Muscle layer of duodenum (tissue), 2 donors: ENCODE measurements around the gene ZC3H18.

Experiments used
- H3K27ac ChIP-seq: one replicate; pipeline ENCODE4 v1.7.0; 2013; ENCODE audit warnings: mild to moderate bottlenecking, low read length
- H3K27me3 ChIP-seq: one replicate; pipeline ENCODE4 v1.7.0; 2013; ENCODE audit warnings: low read depth, mild to moderate bottlenecking, control low read depth, low read length
- H3K36me3 ChIP-seq, 2 donors: one replicate each; pipeline ENCODE4 v1.7.0; 2013; ENCODE audit warnings: low read length in 2 of 2, control low read depth in 1 of 2, mild to moderate bottlenecking in 1 of 2; ENCODE audit not compliant: insufficient read depth in 2 of 2, control insufficient read depth in 1 of 2
- H3K4me1 ChIP-seq, 2 donors: one replicate each; pipeline ENCODE4 v1.7.0; 2013; ENCODE audit warnings: low read length in 2 of 2, mild to moderate bottlenecking in 2 of 2, control low read depth in 1 of 2, moderate library complexity in 1 of 2; ENCODE audit not compliant: insufficient read depth in 2 of 2, control insufficient read depth in 1 of 2
- H3K4me3 ChIP-seq, 2 donors: one replicate each; pipeline ENCODE4 v1.7.0; 2013; ENCODE audit warnings: low read length in 2 of 2, low read depth in 1 of 2, mild to moderate bottlenecking in 1 of 2
- H3K9me3 ChIP-seq, 2 donors: one replicate each; pipeline ENCODE4 v1.7.0; 2013; ENCODE audit warnings: low read length in 2 of 2, control low read depth in 1 of 2, mild to moderate bottlenecking in 1 of 2; ENCODE audit not compliant: control insufficient read depth in 1 of 2
- donor health status: healthy.

ZC3H18 gene

DNA sequence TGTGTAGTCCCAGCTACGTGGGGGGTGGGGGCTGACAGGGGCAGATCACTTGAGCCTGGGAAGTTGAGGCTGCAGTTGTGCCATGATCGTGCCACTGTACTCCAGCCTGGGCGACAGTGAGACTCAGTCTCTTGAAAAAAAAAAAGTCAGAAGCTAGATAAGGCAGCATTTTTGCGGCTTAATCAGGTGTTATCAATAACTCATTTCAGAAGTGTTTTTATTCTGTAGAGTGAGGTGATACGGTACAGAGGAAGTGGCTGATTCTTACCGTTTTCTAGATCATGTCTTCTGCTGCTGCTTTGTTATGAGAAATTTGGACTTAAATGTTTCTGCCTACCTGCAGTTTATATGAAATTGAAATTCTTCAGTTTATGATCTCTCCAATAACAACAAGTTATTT is 18.6 kb downstream of the ZC3H18 start:
- Histone ChIP-seq H3K27me3 (no peaks in the 10 kb centered on the region), H3K4me1 (no peaks in the 10 kb centered on the region), H3K4me3 (no peak overlapping the region), H3K9me3 (no peaks in the 10 kb centered on the region), H3K36me3 (peaks cover 44 to 58% of the 10 kb centered on the region in 2 donors), H3K27ac (no peak overlapping the region)

DNA sequence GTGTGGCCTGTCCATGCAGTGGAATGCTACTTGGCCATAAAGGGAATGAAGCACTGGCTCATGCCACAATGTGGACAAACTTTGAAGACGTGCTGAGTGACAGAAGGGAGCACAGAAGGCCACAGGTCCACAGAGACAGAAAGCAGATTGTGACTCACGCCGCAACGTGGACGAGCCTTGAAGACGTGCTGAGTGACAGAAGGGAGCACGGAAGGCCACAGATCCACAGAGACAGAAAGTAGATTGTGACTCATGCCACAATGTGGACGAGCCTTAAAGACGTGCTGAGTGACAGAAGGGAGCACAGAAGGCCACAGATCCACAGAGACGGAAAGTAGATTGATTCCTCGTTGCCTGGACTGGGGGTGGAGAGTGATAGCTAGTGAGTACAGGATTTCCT is 19.2 kb downstream of the ZC3H18 start:
- Histone ChIP-seq H3K27ac (no peak overlapping the region), H3K4me3 (no peak overlapping the region), H3K4me1 (no peaks in the 10 kb centered on the region), H3K27me3 (no peaks in the 10 kb centered on the region), H3K36me3 (peaks cover 44 to 60% of the 10 kb centered on the region in 2 donors), H3K9me3 (no peaks in the 10 kb centered on the region)

DNA sequence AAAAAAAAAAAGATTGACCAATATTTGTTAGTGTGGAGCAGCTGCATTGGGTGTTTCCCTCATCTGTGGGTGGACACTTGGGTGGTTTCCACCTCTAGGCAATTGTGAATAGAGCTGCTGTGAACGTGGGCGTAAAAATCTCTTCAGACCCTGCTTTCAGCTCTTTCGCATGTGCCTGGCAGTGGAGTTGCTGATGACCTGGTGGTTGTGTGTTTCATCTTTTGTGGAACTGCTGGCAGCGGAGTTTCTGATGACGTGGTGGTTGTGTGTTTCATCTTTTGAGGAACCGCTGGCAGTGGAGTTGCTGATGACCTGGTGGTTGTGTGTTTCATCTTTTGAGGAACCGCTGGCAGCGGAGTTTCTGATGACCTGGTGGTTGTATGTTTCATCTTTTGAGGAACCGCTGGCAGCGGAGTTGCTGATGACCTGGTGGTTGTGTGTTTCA is 21.4 kb downstream of the ZC3H18 start:
- no peaks in the 10 kb centered on the region for H3K9me3 ChIP-seq
- H3K27ac ChIP-seq = no peak overlapping the region
- H3K4me3 ChIP-seq = no peak overlapping the region
- no peaks in the 10 kb centered on the region for H3K4me1 ChIP-seq
- peaks cover 40 to 48% of the 10 kb centered on the region in 2 donors for H3K36me3 ChIP-seq
- no peaks in the 10 kb centered on the region for H3K27me3 ChIP-seq

DNA sequence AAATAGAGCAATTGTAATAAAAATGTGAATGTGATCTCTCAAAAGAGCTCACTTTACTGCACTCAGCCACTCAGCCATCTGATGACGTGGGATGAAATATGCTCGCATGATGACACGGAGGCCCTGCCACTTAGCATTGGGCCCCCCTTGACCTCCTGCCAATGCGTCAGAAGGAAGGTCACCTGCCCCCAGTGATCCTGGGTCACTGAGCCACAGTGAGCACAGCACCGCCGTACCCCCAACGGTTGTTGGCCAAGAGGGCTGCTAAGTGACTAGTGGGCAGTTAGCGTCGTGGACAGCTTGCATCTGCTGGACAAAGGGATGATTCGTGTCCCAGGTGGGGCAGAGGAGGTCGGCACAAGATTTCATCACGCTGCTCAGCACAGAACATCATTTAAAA is 22.9 kb downstream of the ZC3H18 start:
- Histone ChIP-seq H3K27me3 (no peaks in the 10 kb centered on the region), H3K9me3 (no peaks in the 10 kb centered on the region), H3K36me3 (peaks cover 25 to 35% of the 10 kb centered on the region in 2 donors), H3K4me3 (no peak overlapping the region), H3K27ac (no peak overlapping the region), H3K4me1 (no peaks in the 10 kb centered on the region)

DNA sequence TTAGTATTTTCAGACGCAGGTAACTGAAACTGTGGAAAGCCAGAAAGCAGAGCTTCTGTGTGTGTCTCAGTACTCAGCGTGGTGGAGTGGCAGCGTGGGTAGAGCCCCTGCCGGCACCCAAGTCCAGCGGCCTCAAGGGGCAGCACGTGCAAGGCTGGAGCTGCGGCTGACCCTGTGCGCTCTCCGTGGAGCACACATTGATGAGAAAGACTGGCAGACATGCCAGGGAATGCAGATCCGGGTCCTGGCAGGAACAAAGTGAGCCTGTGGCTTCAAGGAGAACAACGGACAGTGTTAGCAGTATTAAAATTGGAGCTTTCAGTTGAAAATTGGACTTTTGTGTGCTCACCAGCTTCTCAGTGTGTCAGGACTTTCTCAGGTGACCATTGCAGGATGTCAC is 23.3 kb downstream of the ZC3H18 start:
- Histone ChIP-seq H3K36me3 (peaks cover 21 to 35% of the 10 kb centered on the region in 2 donors), H3K27ac (no peak overlapping the region)

DNA sequence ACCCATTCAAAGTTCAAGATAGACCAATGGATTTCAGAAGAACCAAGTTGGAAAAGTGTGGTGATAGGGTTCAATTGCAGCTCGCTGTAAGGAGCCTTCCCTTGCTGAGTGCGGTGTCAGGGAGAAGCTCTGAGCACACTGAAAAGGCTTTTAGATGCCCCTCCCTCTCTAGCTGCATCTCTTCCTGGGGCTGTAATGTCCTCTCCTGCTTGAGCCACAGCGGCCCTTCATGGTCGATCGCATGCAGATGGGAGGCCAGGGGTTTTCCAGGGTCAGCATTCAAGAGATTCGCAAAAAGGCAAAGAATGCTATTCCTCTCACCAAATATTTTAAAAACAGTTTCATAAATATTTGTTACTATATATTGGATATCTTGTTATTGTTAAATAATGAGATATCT is 23.7 kb downstream of the ZC3H18 start:
- Histone ChIP-seq H3K4me1 (no peaks in the 10 kb centered on the region), H3K4me3 (no peak overlapping the region), H3K27me3 (no peaks in the 10 kb centered on the region), H3K9me3 (no peaks in the 10 kb centered on the region), H3K36me3 (peaks cover 18 to 34% of the 10 kb centered on the region in 2 donors), H3K27ac (no peak overlapping the region)

More for the DNA sequence above, 23.3 kb downstream of the ZC3H18 start:
- no peaks in the 10 kb centered on the region for H3K9me3 ChIP-seq
- H3K4me1 ChIP-seq = no peaks in the 10 kb centered on the region
- H3K27me3 ChIP-seq = no peaks in the 10 kb centered on the region
- no peak overlapping the region for H3K4me3 ChIP-seq

DNA sequence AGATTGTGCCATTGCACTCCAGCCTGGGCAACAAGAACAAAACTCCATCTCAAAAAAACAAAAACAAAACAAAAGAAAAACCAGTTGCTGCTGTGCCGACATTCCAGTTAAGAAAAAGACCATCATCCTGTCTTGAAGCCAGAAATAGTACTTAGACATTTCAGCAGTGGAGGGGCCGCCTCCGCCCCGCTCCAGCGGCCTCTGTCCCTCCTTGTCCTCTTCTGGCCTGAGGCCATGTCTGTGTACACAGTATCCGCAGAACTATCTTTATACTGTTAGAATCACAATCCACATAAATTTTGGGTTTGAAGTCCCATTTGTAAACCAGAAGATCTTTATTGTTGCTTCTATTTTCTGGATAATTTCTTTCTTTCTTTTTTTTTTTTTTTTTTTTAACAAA is 24.9 kb downstream of the ZC3H18 start:
- Histone ChIP-seq H3K9me3 (no peaks in the 10 kb centered on the region), H3K36me3 (peaks cover 18 to 34% of the 10 kb centered on the region in 2 donors), H3K4me1 (peaks cover 0 to 4% of the 10 kb centered on the region in 2 donors), H3K4me3 (no peak overlapping the region), H3K27ac (no peak overlapping the region), H3K27me3 (no peaks in the 10 kb centered on the region)

DNA sequence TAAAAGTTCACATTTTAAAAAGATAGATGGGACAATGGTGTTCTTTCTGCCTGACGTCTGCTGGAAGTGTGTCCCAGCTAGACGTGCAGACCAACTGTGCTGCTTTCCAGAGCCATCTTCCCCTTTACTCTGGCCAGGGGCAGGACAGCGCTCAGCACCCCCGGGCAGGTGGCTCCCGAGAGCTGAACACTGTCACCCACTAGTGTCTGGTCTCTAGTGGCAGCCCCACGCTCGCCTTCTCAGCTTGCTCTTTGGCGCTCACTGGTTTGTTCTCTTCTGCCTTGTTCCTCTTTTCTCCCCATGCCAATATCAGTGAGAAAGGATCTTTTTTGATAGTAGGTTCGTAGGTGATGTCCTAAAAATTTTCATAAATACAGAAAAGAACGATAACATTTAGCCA is 25.7 kb downstream of the ZC3H18 start:
- Histone ChIP-seq H3K4me3 (no peak overlapping the region), H3K27ac (no peak overlapping the region)

DNA sequence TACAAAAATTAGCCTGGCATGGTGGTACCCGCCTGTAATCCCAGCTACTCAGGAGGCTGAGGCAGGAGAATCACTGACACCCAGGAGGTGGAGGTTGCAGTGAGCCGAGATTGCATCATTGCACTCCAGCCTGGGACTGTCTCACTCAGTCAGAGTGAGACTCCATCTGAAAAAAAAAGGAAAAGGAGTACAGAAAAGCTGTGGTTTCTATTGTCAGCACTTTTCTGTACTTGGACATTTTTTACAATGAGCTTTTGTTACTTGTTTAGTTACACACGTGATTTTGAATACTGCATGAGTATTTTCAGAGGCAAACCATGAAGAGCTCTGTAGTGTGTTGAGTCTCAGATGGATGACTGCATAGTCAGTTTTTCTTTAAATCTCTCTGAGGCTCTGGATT is 26.3 kb downstream of the ZC3H18 start:
- Histone ChIP-seq H3K4me3 (no peak overlapping the region), H3K27ac (no peak overlapping the region), H3K36me3 (peaks cover 16 to 43% of the 10 kb centered on the region in 2 donors), H3K9me3 (no peaks in the 10 kb centered on the region), H3K4me1 (peaks cover 0 to 4% of the 10 kb centered on the region in 2 donors), H3K27me3 (no peaks in the 10 kb centered on the region)

More for the DNA sequence above, 25.7 kb downstream of the ZC3H18 start:
- Histone ChIP-seq H3K4me1 (peaks cover 0 to 4% of the 10 kb centered on the region in 2 donors), H3K27me3 (no peaks in the 10 kb centered on the region), H3K9me3 (no peaks in the 10 kb centered on the region), H3K36me3 (peaks cover 16 to 40% of the 10 kb centered on the region in 2 donors)

DNA sequence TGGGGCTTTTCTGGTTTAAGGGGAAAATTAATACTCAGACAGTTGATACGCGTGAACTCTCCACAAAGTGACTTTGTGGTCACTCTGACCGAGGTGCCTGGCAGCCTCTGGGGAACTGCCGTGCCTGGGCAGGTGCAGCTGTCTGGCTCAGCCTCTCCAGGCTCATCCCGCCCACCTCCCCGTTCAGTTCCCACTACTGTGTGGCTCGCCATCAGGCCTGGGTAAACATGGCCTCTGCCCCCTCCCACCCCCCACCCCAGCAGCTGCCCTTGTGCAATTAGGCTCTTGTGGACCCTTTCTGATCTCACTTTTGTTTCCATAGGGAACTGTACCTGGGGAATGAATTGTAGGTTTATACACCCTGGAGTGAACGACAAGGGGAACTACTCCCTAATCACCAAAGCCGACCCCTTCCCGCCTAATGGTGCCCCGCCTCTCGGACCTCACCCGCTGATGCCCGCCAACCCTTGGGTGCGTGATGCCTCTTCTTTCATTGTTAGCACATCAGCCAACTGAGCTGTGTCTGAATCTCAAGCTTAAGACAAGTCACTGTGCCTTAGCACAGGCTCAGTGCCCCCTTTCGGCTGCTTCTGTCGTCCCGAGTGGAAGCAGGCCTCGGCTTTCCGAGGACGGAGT is 27.8 kb downstream of the ZC3H18 start:
- Histone ChIP-seq H3K4me1 (peaks cover 0 to 4% of the 10 kb centered on the region in 2 donors), H3K4me3 (no peak overlapping the region), H3K27ac (no peak overlapping the region), H3K36me3 (peaks cover 15 to 55% of the 10 kb centered on the region in 2 donors), H3K27me3 (no peaks in the 10 kb centered on the region), H3K9me3 (no peaks in the 10 kb centered on the region)

DNA sequence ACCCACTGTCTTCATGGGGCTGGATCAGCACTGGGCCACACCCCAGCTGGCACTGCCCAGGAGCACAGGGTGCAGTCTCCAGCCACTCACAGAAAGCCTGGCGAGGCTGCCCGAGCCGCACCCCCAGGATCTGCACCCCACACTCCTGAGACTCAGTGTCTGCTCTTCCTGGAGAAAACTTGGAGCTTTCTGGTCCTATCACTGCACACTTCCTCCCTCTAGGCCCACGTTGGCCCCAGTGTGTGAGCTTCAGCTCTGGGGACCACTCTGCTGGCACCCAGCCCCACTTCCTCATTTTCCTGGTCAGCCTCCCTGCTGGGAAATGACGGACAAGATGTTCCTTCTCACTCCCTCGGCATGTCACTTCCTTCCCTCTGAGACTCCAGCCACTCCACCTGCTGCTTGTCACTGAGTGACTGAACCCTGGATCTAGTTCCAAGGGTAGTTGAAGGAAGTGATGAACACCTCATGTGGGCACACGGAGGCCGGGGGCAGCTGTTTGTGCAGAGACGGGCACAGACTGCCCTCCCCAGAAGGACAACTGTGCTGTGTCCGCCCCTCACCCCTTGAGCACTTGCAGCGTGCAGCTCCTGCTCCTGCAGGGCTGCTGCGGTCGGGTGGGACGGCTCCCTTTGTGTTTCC is 29.0 kb downstream of the ZC3H18 start:
- peaks cover 12 to 45% of the 10 kb centered on the region in 2 donors for H3K36me3 ChIP-seq
- H3K4me1 ChIP-seq = peaks cover 0 to 4% of the 10 kb centered on the region in 2 donors
- no peaks in the 10 kb centered on the region for H3K27me3 ChIP-seq
- H3K27ac ChIP-seq = no peak overlapping the region
- H3K4me3 ChIP-seq = no peak overlapping the region
- H3K9me3 ChIP-seq = no peaks in the 10 kb centered on the region
